CD4-positive, alpha-beta T cell (primary cell): ENCODE data around the gene HSD17B12. TPM values are rescaled to one million over a fixed set of nuclear protein-coding genes. Genes with fewer than 3 reads are reported as not detected.

Experiments used
- ATAC-seq: fragments of 200-7000 bp; cut with Tn5 transposase; one replicate; pipeline ENCODE4 v1.10.0; 2022; ENCODE audit warnings: mild to moderate bottlenecking; ENCODE audit not compliant: poor library complexity
- CTCF ChIA-PET: fragments of 350-600 bp; sonication (Branson Sonifier 250); formaldehyde crosslinking; loops from one replicate; lab custom pipeline; 2021; ENCODE audit warnings: antibody characterized with exemption, inconsistent platforms; lab: Charles Lee
- POLR2A ChIA-PET: fragments of 350-600 bp; sonication (Branson Sonifier 250); formaldehyde crosslinking; loops from one replicate; lab custom pipeline; 2021; ENCODE audit warnings: antibody characterized with exemption, inconsistent platforms; lab: Charles Lee
- DNase-seq, 14 experiments: peaks; one replicate each; pipeline ENCODE4 v3.0.0-alpha.2; 2013 to 2020; ENCODE audit warnings: mixed read lengths in 2 of 14
- H3K27ac ChIP-seq, 2 donors: one replicate each; pipeline versions ENCODE4 v1.5.1 to v1.7.0; 2013; ENCODE audit warnings: low read length in 2 of 2, low read depth in 1 of 2, mild to moderate bottlenecking in 1 of 2
- H3K27me3 ChIP-seq, 2 experiments: 1 replicate in 1 of 2; 2 replicates in 1 of 2; pipeline versions ENCODE4 v1.6.1 to v1.7.0; 2013; ENCODE audit warnings: low read length in 2 of 2, control low read depth in 1 of 2, mild to moderate bottlenecking in 1 of 2, moderate library complexity in 1 of 2; ENCODE audit not compliant: insufficient read depth in 2 of 2, control insufficient read depth in 1 of 2
- H3K36me3 ChIP-seq: one replicate; pipeline ENCODE4 v1.6.1; 2013; ENCODE audit warnings: low read length, control low read depth; ENCODE audit not compliant: insufficient read depth
- H3K4me1 ChIP-seq: one replicate; pipeline ENCODE4 v1.6.1; 2013; ENCODE audit warnings: low read length, control low read depth; ENCODE audit not compliant: insufficient read depth
- H3K4me3 ChIP-seq: one replicate; pipeline ENCODE4 v1.5.1; 2013; ENCODE audit warnings: mild to moderate bottlenecking, low read length, moderate library complexity
- H3K9me3 ChIP-seq, 2 experiments: 1 replicate in 1 of 2; 2 replicates in 1 of 2; pipeline versions ENCODE4 v1.6.1 to v1.7.0; 2013; ENCODE audit warnings: low read length in 2 of 2, mild to moderate bottlenecking in 2 of 2, control low read depth in 1 of 2, moderate library complexity in 1 of 2; ENCODE audit not compliant: control insufficient read depth in 1 of 2, insufficient read depth in 1 of 2
- H3K27ac Mint-ChIP-seq: one replicate; pipeline ENCODE4 v1.8.0; 2020; ENCODE audit warnings: mixed read lengths
- H3K27me3 Mint-ChIP-seq: one replicate; pipeline ENCODE4 v1.8.0; 2021; ENCODE audit warnings: mixed read lengths
- H3K36me3 Mint-ChIP-seq: one replicate; pipeline ENCODE4 v1.8.0; 2021; ENCODE audit warnings: low read depth, mixed read lengths
- H3K4me1 Mint-ChIP-seq: one replicate; pipeline ENCODE4 v1.8.0; 2021; ENCODE audit warnings: low read depth, mixed read lengths
- H3K4me3 Mint-ChIP-seq: one replicate; pipeline ENCODE4 v1.8.0; 2020; ENCODE audit warnings: mild to moderate bottlenecking, mixed read lengths
- H3K9me3 Mint-ChIP-seq: one replicate; pipeline ENCODE4 v1.8.0; 2020; ENCODE audit warnings: mixed read lengths
- CTCF ChIP-seq: fragments of 200-600 bp; IDR thresholded peaks from one replicate; pipeline ENCODE4 v1.8.0; 2022; ENCODE audit warnings: antibody characterized with exemption, mild to moderate bottlenecking
- intact Hi-C, 2 experiments: fragments of 100-400 bp; cut with DNase I in 1 of 2; cut with micrococcal nuclease in 1 of 2; formaldehyde crosslinking; loops; one replicate each; pipeline versions ENCODE4 v1.15.1 to v1.9.0; 2023 to 2025; cut with DNase I, micrococcal nuclease
- total RNA-seq, 174 experiments: library from RNA in 2 of 174; stranded (reverse) in 2 of 174; gene quantifications; one replicate each; pipeline ENCODE4 v1.2.3 and lab custom pipeline; 2021 to 2026

HSD17B12 gene
- total RNA-seq, 2 experiments from 2014 or later: 16.1 to 16.3 TPM

GRCh38 chr11:43789700-43790443, 109.3 kb downstream of the HSD17B12 start:
- Mint-ChIP-seq H3K36me3 (peaks cover 58% of the 10 kb centered on the region), H3K4me3 (no peak overlapping the region), H3K27ac (no peak overlapping the region), H3K4me1 (no peaks in the 10 kb centered on the region), H3K9me3 (peaks cover 5% of the 10 kb centered on the region), H3K27me3 (no peaks in the 10 kb centered on the region)
- ChIA-PET POLR2A (no interaction called here), CTCF (no interaction called here)
- TF ChIP-seq CTCF: no peak
- Histone ChIP-seq H3K27ac (no peak overlapping the region), H3K4me1 (no peaks in the 10 kb centered on the region), H3K27me3 (no peaks in the 10 kb centered on the region), H3K36me3 (no peaks in the 10 kb centered on the region), H3K9me3 (peaks cover 0 to 5% of the 10 kb centered on the region in 2 experiments), H3K4me3 (no peak overlapping the region)
- ATAC-seq (no peak), DNase-seq (no peak)
- intact Hi-C loops: no loop called here

DNA sequence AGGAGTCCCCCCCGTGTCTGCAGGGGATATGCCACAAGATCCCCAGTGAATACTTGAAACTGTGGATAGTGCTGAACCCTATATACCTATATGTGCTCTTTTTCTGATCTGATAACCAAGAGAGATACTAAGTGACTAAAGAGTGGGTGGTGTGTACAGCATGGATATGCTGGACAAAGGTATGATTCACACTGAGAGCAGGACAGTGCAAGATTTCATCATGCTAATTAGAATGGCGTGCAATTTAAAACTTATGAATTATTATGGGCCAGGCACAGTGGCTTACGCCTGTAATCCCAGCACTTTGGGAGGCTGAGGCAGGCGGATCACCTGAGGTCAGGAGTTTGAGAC, 109.9 kb downstream of the HSD17B12 start:
- Histone ChIP-seq H3K4me3 (no peak overlapping the region), H3K36me3 (no peaks in the 10 kb centered on the region), H3K27me3 (no peaks in the 10 kb centered on the region), H3K27ac (no peak overlapping the region), H3K4me1 (no peaks in the 10 kb centered on the region), H3K9me3 (no peaks in the 10 kb centered on the region)
- CTCF ChIA-PET: no interaction called here
- H3K27ac Mint-ChIP-seq: no peak overlapping the region
- TF ChIP-seq CTCF: no peak
- intact Hi-C loops: no loop called here
- no peaks in the 10 kb centered on the region for H3K27me3 Mint-ChIP-seq
- H3K36me3 Mint-ChIP-seq: peaks cover 57% of the 10 kb centered on the region
- no peak overlapping the region for H3K4me3 Mint-ChIP-seq
- DNase-seq (no peak), ATAC-seq (no peak)
- POLR2A ChIA-PET: no interaction called here
- H3K4me1 Mint-ChIP-seq: no peaks in the 10 kb centered on the region
- H3K9me3 Mint-ChIP-seq: peaks cover 2% of the 10 kb centered on the region

DNA sequence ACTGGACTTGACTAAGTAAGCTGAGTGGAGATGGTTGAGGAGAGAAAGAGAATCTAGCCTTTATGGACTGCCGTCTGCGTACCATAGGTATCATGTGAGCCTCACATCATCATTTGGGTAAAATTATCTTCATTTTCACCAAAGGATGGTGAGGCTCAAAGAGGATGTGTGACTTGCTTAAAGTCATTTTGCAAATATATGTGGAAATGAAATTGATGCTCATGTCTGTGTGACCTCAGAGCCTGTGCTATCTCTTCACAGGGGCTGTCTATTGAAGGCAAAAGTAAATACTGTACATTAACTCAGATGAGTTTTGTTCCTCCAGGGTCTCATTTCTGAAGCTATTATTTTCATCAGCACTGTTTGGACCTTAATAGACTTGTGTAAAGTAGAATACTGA, 116.8 kb downstream of the HSD17B12 start:
- ATAC-seq: no peak
- no peaks in the 10 kb centered on the region for H3K4me1 Mint-ChIP-seq
- Histone ChIP-seq H3K36me3 (peaks cover 5% of the 10 kb centered on the region), H3K27me3 (no peaks in the 10 kb centered on the region), H3K4me1 (no peaks in the 10 kb centered on the region), H3K4me3 (no peak overlapping the region), H3K27ac (no peak overlapping the region), H3K9me3 (no peaks in the 10 kb centered on the region)
- no peak overlapping the region for H3K4me3 Mint-ChIP-seq
- ChIA-PET CTCF (no interaction called here), POLR2A (no interaction called here)
- no peak overlapping the region for H3K27ac Mint-ChIP-seq
- no peak for TF ChIP-seq CTCF
- peaks cover 74% of the 10 kb centered on the region for H3K36me3 Mint-ChIP-seq
- no peak for DNase-seq
- H3K27me3 Mint-ChIP-seq: no peaks in the 10 kb centered on the region
- intact Hi-C loops: no loop called here
- no peaks in the 10 kb centered on the region for H3K9me3 Mint-ChIP-seq
